NCI-H1048 (cell line): ENCODE results near the gene DEGS2.

Experiments used
- DNase-seq: peaks from one replicate; lab custom pipeline; 2025; lab: John Stamatoyannopoulos, UW

DEGS2 gene

DNA sequence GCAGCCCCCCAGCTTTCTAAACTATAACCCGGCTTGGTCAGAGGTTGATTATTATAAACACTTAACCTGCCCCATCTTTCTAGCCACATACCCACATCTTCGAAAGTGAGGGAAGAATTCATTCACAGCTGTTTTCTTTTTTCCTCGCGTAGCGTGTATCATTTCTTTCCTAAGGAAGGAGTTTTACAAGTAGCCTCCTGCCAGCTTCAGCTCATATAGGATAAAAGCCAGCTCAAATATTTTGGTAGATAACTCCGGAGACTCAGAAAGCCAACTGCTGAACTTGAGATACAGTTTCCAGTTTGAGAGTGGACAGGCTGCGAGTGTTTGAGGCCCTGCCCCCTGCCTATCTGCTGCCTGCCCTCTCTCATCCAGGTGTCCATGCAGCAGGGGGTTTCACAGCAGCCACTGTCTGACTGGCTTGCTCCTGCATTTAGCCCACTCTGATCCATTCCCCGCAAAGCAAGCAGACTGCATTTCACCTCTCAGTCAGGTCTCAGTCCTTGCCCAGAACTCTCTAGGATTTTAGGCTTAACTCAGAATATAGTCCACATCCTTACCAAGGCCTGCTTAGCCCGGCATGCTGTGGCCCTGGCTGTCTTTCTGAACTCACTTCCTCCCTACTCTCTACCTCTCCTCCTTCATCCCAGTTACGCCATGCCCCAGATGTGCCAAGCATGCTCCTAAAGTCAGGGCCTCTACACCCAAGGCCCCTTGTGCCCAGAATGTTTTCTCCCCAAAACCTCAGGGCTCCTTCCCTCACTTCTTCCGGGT is 47.3 kb downstream of the DEGS2 start:
- no peak for DNase-seq

DNA sequence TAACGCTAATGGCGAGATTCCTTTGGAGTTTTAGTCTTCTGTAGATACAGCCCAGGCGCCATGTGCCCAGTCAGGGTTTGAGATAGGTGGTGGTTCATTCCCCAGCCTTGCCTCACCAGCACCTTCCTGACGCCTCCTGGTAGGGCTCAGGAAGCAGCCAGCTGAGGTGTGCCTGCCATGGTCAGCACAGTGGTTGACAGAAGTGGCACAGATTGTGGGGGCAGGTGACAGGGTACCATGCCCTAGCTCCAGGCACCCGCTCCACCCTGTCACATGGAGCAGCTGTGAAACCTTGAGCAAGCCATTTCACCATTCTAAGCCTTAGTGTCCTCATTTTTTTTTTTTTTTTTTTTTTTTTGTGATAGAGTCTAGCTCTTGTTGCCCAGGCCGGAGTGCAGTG is 48.6 kb downstream of the DEGS2 start:
- DNase-seq, result no peak

DNA sequence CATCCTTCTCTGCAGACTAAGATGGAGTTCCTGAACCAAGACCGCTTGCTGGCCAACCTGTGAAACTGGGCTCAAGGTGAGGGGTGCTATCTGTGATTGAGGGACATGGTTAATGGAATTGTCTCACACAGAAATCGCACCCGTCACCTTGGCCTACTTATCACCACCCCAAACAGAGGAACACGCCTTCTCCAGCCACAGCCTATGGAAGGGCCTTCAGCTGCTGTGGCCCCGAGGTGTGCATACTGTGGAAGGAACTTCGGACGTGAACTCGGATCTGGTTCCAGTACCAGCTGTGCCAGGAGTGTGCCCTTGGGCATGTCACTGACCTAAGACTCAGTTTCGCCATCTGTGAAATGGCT is 49.9 kb downstream of the DEGS2 start:
- DNase-seq, result no peak

DNA sequence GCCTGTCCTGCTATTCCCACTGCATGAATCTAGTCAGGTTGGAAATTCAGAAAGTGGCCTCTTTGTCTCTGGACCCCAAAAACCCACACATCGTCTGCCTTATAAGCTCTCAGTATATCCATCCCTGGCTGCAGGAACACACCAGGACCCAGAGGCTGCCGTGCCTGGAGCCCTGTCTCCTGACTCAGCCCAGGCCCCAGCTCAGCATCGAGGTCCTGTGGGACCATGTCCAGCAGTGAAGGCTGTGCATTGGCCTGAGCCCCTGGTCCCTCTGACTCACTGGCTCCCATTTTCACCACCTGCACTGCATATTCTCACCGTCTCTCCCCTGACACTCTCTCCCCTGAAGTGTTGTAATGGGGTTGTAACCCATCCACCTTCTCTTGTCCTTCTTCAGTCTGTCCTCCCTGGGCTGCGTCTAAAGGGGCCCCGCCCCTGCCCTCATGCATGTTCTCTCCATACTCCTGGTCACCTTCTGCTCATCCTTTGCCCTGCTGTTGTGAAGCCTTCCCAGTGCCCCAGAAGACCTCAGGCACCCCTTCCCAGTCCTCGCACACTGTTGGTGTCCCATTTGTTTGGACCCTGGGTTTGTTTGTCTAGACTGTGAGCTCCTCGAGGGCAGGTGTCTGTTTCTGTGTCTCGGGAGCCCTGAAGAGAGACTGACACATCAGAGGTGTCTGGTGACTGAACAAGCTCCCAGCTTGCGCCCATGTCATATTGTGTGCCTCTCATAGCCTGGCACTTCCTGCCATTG is 50.4 kb downstream of the DEGS2 start:
- DNase-seq, result no peak

DNA sequence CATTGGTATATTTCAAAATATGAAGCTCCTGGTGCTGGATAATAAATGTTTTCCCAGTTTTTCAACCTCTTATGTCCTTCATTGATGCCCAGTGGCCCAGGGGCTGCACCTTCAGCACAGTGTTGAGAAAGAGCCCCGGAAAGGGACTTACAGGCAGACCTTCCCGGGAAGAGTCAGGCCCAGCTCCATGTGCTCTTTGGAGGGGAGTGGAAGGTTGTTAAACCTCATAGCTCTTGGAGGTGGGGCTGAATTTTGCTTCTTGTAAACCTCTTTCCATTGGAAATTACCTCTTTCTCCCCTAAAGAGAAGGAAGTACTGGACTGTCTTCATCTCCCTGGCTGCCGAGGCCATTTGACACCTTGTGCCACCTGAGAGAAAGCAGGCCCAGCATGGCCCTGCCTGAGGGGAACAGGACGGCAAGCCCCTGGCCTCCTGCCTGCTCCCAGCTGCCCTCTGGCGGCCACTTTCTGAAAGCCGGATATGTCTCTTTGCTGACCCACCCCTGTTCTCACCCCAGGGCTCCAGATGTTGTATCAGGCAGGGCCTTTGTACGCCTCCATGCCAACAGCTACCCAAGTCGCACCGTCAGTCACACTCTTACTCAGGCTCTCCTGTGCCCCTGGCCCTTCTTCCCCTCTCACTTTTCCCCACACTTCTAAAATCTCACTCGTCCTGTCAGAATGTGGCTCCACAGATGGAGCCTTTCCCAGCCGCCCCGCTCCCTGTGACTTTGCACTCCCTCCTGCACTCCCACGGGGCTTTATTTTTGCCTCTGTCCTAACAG is 51.2 kb downstream of the DEGS2 start:
- no peak for DNase-seq

DNA sequence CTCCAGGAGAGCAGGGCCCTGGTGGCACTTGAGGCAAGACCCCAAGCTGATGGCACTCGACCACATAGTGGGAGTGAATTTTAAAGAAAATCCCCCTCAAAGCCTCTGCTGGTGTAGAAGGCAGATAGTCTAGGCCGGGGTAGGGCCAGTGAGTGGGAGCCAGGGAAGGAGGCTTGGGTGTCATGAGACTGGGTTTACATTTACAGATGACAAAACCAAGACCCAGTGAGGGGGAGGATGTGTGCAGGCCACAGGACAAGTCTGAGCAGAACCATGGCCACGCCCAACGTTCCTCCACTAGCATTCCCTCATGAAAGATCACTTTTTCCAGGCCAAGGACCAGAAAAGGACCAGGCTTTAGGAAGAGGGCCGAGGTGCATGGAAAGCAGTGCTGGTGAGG is 52.2 kb downstream of the DEGS2 start:
- DNase-seq, result no peak

DNA sequence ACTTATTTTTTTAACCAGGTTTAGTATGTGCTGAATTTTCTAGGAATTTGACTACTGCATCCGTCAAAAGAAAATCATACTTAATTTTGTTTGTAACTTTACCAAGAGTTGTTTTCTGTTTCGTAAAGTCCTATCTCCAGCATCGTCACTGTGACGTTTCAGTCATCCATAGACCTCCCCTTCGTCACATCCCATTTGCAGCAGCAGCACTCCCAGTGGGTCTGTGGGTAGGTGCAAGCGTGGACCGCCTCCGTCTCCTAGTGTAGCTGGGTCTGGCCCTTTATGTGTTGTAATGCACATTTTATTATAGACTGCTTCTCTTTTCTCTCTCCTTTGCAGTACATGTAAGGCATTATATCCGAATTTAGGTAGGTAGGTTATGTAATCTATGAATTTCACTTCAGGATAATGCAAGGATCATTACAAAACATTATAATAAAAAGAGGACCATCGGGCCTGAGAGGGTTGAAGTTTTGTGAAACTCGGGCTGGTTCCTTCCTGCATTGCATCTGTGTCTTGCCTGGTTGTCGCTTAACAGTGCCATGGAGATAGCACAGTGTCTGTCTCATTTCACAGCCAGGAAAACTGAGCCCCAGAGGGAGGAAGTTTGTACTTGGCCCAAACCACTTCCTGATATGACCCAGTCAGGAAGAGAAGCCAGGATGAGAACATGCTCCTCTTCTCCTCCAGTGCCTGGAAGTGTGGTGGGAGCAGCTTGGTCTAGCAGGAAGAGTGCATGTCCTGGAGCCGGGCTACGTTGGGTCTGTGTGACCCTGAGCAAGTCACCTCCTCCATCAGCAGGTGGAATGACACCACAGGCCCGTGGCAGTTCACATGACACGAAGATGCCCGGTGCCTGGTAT is 53.0 kb downstream of the DEGS2 start:
- no peak for DNase-seq

DNA sequence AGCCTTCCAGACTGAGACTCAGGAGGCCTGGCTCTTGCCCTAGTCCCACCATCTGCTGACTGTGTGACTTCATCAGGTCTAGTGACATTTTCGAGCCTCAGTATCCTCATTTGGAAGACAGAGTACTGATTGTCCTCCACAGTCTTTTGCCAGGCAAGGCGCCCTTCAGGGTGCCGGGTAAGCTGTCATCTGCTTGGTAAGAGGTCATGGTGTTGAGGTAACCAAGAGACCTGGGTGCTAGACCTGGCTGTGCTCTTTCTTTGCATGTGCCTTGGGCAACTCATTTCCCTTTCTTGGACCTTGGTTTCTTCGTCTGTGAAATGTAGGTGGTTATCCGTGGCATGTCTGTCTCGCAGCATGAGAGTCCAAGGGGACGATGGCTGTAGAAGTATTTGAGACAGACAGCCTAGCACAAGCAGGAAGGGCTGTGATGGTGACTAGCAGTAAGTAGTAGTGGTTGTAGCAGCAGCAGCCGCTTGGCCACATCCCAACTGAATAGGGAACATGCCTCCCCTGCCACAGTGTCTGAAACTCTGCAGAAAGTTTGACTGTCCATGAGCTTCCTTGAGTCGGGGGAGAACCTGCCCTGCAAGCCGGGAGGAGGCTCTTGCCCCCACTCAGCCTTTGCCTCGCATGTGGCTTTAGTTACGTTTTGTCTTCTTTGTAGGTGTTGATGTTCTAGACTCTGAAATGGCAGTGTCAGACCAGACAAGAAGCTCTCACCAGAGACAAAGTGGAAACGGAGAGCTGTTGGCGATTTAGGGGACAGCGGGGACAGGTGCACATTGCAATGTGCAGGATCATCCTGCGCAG is 53.9 kb downstream of the DEGS2 start:
- DNase-seq, result no peak

DNA sequence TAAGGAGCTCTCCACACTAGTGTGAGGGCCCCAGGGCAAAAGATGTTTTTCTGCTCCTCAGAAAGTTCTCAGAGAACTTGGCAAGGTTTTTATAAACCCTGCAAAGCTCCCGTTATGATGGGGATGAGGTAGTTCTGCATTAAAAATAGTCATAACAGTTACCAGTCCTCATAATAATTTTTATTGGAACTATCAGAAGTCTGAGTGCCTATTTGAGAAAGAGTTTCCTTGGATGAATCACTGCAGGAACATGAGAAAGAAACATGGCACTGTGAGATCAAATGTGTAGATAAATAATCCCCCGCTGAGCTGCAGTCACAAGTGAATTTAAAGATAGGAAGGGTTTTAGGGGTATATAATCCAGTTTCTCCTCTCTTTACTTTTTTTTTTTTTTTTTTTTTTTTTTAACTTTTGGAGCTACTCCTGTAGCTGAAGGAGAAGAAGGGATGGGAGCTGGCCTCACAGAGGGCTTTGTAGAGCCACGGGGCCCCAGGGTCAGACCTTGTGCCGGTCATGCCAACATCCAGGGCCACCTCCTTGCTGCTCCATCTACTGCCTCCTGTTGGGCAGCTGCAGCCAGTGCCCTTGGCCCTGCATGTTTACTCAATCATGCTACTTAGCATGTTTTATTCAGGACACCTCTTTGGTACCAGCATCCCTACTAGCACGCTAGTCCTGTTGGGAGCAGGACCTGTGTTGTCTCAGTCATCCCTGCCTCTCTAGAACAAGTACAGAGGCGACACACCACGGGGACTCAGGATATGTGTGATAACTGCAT is 54.7 kb downstream of the DEGS2 start:
- no peak for DNase-seq

DNA sequence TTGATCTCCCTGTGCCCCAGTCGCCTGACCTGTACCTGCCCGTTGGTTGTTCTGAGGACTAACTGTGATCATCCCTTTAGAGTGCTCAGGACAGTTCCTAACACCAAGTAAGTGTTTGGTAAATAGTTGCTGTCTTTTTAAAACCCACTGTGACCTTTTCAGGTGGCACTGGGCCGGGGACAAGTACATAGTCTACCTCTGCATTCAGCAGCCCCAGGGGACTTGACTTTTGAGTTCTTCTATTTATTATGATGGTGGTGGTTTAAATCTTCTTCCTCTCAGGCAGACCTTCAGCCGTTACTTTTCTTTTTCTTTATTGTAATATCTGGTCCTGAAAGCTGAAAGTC is 55.5 kb downstream of the DEGS2 start:
- no peak for DNase-seq

DNA sequence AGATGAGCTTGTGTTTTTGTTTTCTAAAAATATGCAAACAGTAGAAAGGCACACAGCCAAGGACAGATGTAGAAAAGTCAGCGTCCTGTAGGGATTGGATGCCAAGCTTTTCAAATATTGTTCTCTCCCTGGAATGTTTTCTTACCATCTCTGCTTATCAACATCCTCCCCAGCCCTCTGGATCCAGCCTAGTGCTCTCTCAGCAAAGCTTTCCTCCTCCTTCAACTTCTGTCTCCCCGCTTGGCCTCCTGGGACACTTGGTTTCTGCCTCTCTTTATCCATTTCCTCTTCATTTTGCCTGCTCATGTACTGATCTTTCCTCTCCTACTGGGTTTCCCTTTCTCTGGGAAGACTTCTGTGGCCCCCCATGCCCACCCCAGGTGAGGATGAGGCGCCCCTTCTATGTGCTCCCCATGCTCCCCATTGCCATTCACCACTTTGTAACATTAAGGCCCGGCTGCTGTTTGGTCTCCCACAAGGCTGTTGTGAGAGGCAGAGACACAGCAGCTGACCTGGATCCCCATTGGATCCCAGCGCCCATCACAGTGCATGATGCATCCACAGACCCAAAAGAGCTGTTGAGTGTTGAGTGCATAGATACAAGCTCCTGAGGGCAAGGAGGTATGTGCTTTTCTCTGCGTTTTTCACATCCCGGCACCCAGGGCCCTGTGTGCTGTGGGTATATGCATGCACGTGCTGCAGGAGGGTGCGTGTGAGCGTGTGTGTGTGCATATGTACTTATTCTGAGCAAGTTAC is 56.0 kb downstream of the DEGS2 start:
- no peak for DNase-seq

DNA sequence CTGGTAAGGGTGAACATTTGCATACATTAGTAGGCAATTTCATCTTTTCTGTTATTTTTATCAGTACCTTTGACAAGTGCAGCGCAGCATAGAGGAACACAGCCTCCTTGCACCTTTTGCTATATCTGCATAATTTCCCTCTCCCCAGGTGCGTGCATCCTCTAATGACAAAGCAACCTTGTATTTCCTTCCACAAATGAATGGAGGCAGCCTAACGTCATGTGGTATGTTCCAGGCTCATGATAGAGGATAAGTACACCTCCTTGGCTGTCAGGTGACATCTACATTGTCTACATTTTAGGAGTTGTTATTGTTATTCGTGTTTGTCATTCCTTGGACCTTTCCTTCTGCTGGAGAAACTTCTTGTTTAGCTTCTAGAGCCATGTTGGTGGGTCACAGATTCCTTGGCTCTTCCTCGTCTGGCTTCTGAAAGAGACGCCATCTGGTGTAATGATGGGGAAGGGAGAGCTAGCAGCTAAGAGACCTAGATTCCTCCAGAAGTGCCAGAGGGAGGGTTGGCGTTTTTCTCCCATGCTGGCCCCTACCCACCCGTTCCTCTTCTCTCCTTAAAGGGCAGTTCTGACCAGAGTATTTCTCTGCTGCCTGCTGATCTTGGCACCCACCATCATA is 57.2 kb downstream of the DEGS2 start:
- DNase-seq, result no peak

DNA sequence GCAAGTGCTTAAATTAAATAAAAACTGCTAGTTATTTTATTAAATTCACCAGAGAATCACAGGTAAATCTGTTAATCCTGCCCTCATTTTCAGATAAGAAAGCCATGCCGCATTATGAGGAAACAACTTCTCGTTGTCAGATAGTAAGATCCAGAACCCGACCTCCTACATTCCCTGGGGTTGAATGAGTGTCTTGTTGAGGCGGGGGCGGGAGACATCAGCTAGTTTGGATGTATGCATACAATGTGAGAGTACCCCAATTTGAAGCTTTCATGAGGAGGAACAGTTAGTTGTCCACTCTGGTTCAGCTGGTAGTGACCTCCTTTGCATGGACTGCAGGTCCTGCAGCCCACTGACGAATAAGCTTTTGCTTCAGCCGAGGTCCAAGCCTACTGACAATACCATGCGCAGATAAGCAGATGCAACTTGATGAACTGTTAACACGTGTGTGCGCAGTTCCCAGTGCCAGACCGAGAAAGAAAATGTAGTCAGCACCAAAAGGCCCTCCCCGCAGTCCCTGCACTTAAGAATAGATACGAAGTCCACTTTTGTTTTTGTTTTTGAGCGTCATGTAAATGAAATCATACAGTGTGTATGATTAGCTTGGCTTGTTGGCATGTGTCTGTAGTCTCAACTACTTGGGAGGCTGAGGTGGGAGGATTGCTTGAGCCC is 59.3 kb downstream of the DEGS2 start:
- DNase-seq, result no peak

DNA sequence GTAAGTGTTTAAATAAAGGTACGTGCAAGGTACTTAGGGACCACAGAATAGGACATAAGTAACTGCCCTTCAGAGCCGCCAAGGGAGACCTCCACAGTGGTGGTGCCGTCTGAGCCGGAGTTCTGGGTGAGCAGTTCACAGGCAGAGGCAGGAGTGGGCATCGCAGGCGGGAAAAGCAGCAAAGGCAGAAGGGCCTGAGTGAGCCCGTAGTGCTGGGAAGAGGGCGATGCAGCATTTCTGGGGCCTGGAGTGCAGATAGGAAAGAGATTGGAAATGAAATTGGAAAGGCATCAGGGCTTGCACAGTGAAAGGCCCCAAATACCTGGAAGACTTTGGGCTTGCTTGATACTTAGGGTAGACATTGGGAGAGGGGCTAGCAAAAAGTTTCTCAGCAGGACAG is 61.3 kb downstream of the DEGS2 start:
- DNase-seq, result no peak

DNA sequence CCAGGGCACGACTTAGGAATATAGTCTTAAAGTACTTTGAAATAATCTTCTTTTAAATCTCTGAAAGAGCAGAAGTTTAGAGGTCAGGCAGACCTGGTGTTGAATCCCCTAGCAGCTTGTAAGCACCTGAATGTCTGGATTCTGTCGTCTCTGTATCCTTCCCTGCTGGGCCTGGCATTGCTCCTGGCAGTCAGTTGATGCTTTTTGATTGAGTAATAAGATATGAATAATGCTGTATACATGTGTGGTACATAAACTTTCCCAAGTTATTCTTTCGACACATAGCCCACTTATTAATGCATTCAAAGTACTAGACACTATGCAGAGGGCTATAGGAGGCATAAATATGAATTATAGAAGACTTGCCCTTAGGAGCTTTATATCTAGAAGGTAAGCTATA is 62.8 kb downstream of the DEGS2 start:
- DNase-seq, result no peak
